Colonic mucosa (tissue), 4 donors: Measurements from ENCODE around the gene CA12. TPM values are rescaled to one million over a fixed set of nuclear protein-coding genes. Genes with fewer than 3 reads are reported as not detected.
A peak's percentile ranks its signal among the peaks of the same experiment; 100 is the strongest.

Experiments
- DNase-seq: peaks from one replicate; pipeline ENCODE4 v3.0.0-alpha.2; 2020
- H3K27ac ChIP-seq: fragments of 200-600 bp; one replicate; pipeline ENCODE4 v1.8.0; 2021
- H3K27me3 ChIP-seq: fragments of 200-600 bp; one replicate; pipeline ENCODE4 v1.8.0; 2021
- H3K36me3 ChIP-seq: fragments of 200-600 bp; one replicate; pipeline ENCODE4 v1.8.0; 2021
- H3K4me1 ChIP-seq: fragments of 200-600 bp; one replicate; pipeline ENCODE4 v1.8.0; 2021; ENCODE audit warnings: mild to moderate bottlenecking
- H3K4me3 ChIP-seq: fragments of 200-600 bp; one replicate; pipeline ENCODE4 v1.8.0; 2021
- H3K9ac ChIP-seq, 2 donors: one replicate each; pipeline ENCODE4 v1.7.0; 2013; ENCODE audit warnings: control low read depth in 2 of 2, low read depth in 2 of 2, low read length in 2 of 2
- H3K9me3 ChIP-seq: fragments of 200-600 bp; one replicate; pipeline ENCODE4 v1.8.0; 2021
- CTCF ChIP-seq: fragments of 200-600 bp; IDR thresholded peaks from one replicate; pipeline ENCODE4 v1.8.0; 2022; ENCODE audit warnings: antibody characterized with exemption, mild to moderate bottlenecking
- intact Hi-C: fragments of 100-400 bp; cut with DNase I; formaldehyde crosslinking; loops from one replicate; pipeline ENCODE4 v1.14.1; 2022
- total RNA-seq, 2 donors: library from RNA; stranded (reverse); fragmentation: NEBNext Ultra II Directional in 1 of 2; extraction: Animal tissue kit (Norgen Biotek cat#: 25700) in 1 of 2; gene quantifications; one replicate each; pipeline ENCODE4 v1.2.1, GENCODE V29; 2021
- donor health status: healthy.
- donor health status: DM: no; HTN: no; CAD: no.
- donor health status: DM: no; HTN: no; CAD: no.

The CA12 gene
- total RNA-seq, 2 donors from 2014 or later = 290 to 339 TPM

GRCh38 chr15:63350178-63350621 lies 31.4 kb downstream of the CA12 start:
- intact Hi-C loops = no loop called here
- Histone ChIP-seq H3K9ac (no peak overlapping the region), H3K4me3 (no peak overlapping the region), H3K27me3 (no peaks in the 10 kb centered on the region), H3K9me3 (no peaks in the 10 kb centered on the region), H3K36me3 (no peaks in the 10 kb centered on the region), H3K4me1 (peaks cover 3% of the 10 kb centered on the region), H3K27ac (peak overlapping the region; percentile 91)
- no peak for TF ChIP-seq CTCF
- no peak for DNase-seq

- H3K27ac ChIP-seq = no peak overlapping the region
- no peak for DNase-seq
- H3K4me1 ChIP-seq = peaks cover 3% of the 10 kb centered on the region
- no peak overlapping the region for H3K9ac ChIP-seq
- H3K4me3 ChIP-seq = no peak overlapping the region
- intact Hi-C loops = no loop called here
- H3K27me3 ChIP-seq = no peaks in the 10 kb centered on the region
- H3K36me3 ChIP-seq = no peaks in the 10 kb centered on the region
- no peaks in the 10 kb centered on the region for H3K9me3 ChIP-seq
- TF ChIP-seq CTCF = no peak
Measured at GRCh38 chr15:63349621-63350020, 32.0 kb downstream of the CA12 start.

DNA sequence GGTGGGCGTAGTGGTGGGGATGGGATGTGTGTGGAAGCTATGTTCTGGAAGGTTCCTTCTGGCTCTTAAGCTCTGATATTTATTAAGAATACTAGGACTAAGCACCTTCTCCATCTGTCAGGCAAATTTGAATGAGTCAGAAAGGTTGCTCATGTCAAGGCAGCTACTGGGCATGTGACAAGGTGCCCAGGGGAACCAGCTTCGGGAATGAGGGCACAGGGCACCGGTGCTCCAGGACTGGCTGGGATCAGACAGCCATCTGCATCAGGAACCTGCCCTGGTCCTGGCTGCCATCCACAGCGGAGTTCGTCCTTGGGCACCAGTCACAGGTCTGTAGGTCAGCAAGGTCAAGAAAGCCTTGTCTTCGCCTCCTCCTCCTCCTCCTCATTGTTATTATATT lies 32.5 kb downstream of the CA12 start:
- Histone ChIP-seq H3K4me1 (peaks cover 3% of the 10 kb centered on the region), H3K9ac (peak overlapping the region in 1 of 2 donors; percentile 29), H3K36me3 (no peaks in the 10 kb centered on the region), H3K27me3 (no peaks in the 10 kb centered on the region), H3K4me3 (no peak overlapping the region), H3K27ac (peak overlapping the region; percentile 57), H3K9me3 (no peaks in the 10 kb centered on the region)
- TF ChIP-seq CTCF = no peak
- intact Hi-C loops = no loop called here
- no peak for DNase-seq

GRCh38 chr15:63348392-63348791 lies 33.3 kb downstream of the CA12 start:
- intact Hi-C loops = no loop called here
- H3K4me1 ChIP-seq = peaks cover 3% of the 10 kb centered on the region
- no peaks in the 10 kb centered on the region for H3K36me3 ChIP-seq
- H3K9me3 ChIP-seq = no peaks in the 10 kb centered on the region
- H3K27ac ChIP-seq = peak overlapping the region; percentile 57
- H3K9ac ChIP-seq = peak overlapping the region in 1 of 2 donors; percentile 62
- TF ChIP-seq CTCF = no peak
- H3K27me3 ChIP-seq = no peaks in the 10 kb centered on the region
- DNase-seq = peak; percentile 78
- H3K4me3 ChIP-seq = no peak overlapping the region

GRCh38 chr15:63347074-63347857 lies 34.4 kb downstream of the CA12 start:
- H3K4me3 ChIP-seq = no peak overlapping the region
- no peak for DNase-seq
- no peak overlapping the region for H3K9ac ChIP-seq
- peaks cover 3% of the 10 kb centered on the region for H3K4me1 ChIP-seq
- intact Hi-C loops = no loop called here
- no peak for TF ChIP-seq CTCF
- no peaks in the 10 kb centered on the region for H3K36me3 ChIP-seq
- no peak overlapping the region for H3K27ac ChIP-seq
- no peaks in the 10 kb centered on the region for H3K27me3 ChIP-seq
- no peaks in the 10 kb centered on the region for H3K9me3 ChIP-seq
